ENCODE measurements around the gene PAK6. TPM values are rescaled to one million over a fixed set of nuclear protein-coding genes. Genes with fewer than 3 reads are reported as not detected.
A peak's percentile ranks its signal among the peaks of the same experiment; 100 is the strongest.

The PAK6 gene
- total RNA-seq, 1 donor from 2014 or later, result 0.27 TPM

- Mint-ChIP-seq H3K27ac (no peak overlapping the region), H3K36me3 (ENCODE audit: low read depth) (peaks cover 55% of the 10 kb centered on the region), H3K9me3 (peaks cover 6% of the 10 kb centered on the region), H3K4me3 (ENCODE audit: low read depth) (no peak overlapping the region), H3K27me3 (ENCODE audit: low read depth) (no peaks in the 10 kb centered on the region), H3K4me1 (ENCODE audit: low read depth) (no peaks in the 10 kb centered on the region)
- no peak for DNase-seq (ENCODE audit: low spot score)
- intact Hi-C loops (cut with micrococcal nuclease), result no loop called here
Observed at GRCh38 chr15:40297356-40297755, 58.5 kb downstream of the PAK6 start.

DNA sequence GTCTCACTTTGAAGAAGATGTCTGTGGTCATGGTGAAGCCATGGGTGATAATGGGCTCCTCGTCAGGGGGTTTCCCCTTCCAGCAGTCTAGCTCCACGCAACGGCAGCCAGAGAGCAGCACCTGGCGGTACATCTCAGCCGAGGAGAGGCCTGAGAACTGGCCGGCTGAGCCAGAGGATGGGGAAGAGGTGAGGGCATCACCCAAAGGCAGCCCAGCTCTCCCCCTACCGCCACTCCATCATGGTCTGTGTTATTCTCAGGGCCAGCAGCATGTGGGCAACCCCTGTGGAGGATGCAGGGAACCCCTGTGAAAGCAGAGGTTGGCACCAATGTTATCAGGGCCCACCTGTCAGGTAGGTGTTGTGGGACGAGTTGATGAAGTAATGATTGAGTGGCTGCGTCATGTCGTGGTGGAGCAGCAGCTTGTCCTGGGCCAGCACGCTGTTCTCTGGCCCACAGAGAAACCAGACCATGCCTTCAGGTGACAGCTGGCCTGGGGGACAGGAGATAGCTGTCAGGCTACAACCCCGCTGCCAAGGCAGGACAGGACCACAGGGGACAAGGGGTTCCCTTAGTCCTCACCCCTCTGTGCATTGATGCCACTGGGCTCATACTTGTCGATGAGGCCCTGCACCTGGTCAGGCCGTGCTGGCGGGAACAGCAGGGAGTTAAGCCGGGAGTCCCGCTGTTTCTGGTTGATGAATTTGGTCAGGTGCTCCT lies 59.5 kb downstream of the PAK6 start:
- Mint-ChIP-seq H3K4me1 (ENCODE audit: low read depth) (no peaks in the 10 kb centered on the region), H3K36me3 (ENCODE audit: low read depth) (peaks cover 61% of the 10 kb centered on the region), H3K27me3 (ENCODE audit: low read depth) (no peaks in the 10 kb centered on the region), H3K9me3 (peaks cover 6% of the 10 kb centered on the region), H3K4me3 (ENCODE audit: low read depth) (no peak overlapping the region), H3K27ac (no peak overlapping the region)
- intact Hi-C loops (cut with micrococcal nuclease), result no loop called here
- no peak for DNase-seq (ENCODE audit: low spot score)

DNA sequence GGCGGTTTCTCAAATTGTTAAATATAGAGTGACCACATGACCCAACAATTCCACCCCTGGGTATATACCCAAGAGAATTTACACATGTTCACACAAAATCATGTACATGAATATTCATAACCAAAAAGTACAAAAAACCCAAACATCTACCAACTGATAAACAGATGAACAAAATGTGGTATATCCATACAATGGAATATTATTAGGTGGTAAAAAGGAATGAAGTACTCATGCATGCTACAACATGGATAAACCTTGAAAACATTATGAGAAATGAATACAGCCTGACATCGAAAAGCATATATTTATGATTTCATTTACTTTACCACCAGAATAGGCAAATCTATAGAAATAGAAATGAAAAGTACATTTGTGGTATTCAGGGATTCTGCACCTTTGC lies 61.5 kb downstream of the PAK6 start:
- DNase-seq (ENCODE audit: low spot score), result no peak
- peaks cover 8% of the 10 kb centered on the region for H3K4me1 Mint-ChIP-seq (ENCODE audit: low read depth)
- no peak overlapping the region for H3K27ac Mint-ChIP-seq
- peaks cover 6% of the 10 kb centered on the region for H3K9me3 Mint-ChIP-seq
- H3K4me3 Mint-ChIP-seq (ENCODE audit: low read depth), result no peak overlapping the region
- no peaks in the 10 kb centered on the region for H3K27me3 Mint-ChIP-seq (ENCODE audit: low read depth)
- H3K36me3 Mint-ChIP-seq (ENCODE audit: low read depth), result peaks cover 59% of the 10 kb centered on the region
- intact Hi-C loops (cut with micrococcal nuclease), result loop anchor here (10.0 kb wide), 1 partner anchor 676 kb away; no protein-coding TSS in a partner anchor

- Mint-ChIP-seq H3K4me3 (ENCODE audit: low read depth) (no peak overlapping the region), H3K9me3 (peaks cover 6% of the 10 kb centered on the region), H3K36me3 (ENCODE audit: low read depth) (peaks cover 56% of the 10 kb centered on the region), H3K27ac (no peak overlapping the region), H3K4me1 (ENCODE audit: low read depth) (peaks cover 9% of the 10 kb centered on the region), H3K27me3 (ENCODE audit: low read depth) (no peaks in the 10 kb centered on the region)
- no peak for DNase-seq (ENCODE audit: low spot score)
- intact Hi-C loops (cut with micrococcal nuclease), result loop anchor here (10.0 kb wide), 1 partner anchor 676 kb away; no protein-coding TSS in a partner anchor
Observed at GRCh38 chr15:40300771-40301170, 61.9 kb downstream of the PAK6 start.

DNA sequence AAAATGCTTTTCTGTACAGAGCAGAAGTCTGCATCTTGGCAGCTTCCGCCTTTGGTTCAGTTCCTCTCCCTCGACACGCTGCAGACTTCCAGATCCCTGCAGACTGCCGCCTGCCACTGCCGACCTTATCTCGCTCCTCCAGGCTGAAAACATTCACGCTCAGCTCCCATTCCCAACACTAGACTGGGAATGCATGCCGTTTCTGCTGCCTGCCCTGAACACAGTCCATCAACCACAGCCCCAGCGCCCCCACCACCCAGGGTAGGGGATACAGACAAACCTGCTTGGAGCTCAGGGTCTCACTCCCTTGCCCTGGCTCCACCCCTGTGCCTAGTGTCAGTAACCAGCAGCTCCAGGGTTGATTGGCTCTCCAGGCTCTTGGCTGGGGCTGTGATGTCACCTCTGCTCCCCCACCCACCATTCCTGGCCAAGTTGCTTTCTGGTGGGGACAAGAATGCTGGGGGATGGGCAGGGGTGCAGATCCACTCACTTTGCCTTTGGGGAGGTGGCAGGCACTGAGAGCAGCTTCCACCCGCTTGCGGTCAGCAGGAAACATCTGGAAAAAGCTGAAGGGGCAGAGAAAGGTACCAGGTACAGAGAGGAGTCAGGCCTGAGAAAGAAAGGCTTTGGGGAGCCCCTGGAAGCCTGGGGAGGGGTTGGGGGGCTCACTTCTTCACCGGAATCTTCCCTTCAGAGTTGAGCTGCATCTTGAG lies 62.8 kb downstream of the PAK6 start:
- H3K9me3 Mint-ChIP-seq, result peaks cover 6% of the 10 kb centered on the region
- H3K4me3 Mint-ChIP-seq (ENCODE audit: low read depth), result no peak overlapping the region
- H3K27ac Mint-ChIP-seq, result no peak overlapping the region
- H3K27me3 Mint-ChIP-seq (ENCODE audit: low read depth), result no peaks in the 10 kb centered on the region
- no peak for DNase-seq (ENCODE audit: low spot score)
- peaks cover 56% of the 10 kb centered on the region for H3K36me3 Mint-ChIP-seq (ENCODE audit: low read depth)
- intact Hi-C loops (cut with micrococcal nuclease), result loop anchor here (10.0 kb wide), 1 partner anchor 677 kb away; no protein-coding TSS in a partner anchor
- peaks cover 16% of the 10 kb centered on the region for H3K4me1 Mint-ChIP-seq (ENCODE audit: low read depth)

DNA sequence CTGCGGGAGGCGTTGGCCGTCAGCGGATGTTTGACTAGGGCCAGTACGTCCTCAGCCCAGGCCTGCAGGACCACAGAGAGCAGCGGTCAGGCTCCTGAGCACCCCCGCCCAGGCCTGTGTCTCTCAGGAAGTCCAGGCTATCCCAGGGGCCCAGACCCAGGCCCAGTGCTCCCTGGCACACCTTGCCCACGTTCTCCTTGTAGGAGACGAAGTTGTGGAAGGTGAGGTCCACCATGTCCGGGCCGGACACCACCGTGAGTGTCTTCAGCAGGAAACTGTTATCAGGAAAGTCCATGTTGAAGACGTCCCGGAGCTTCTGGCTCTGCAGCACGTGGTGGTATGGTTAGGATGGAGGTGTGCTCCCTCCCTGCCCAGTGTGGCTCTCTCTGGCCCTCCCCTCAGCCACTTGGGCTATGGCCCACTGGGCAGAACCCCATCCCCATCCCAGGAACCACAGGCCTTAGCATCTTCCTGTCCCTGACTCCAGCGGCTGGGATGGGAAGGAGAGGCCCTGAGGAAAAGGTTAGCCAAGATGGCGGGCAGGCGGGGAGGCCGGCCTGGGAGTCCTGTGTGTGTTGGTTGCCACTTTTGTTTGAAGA lies 63.5 kb downstream of the PAK6 start:
- H3K4me1 Mint-ChIP-seq (ENCODE audit: low read depth), result peaks cover 17% of the 10 kb centered on the region
- intact Hi-C loops (cut with micrococcal nuclease), result loop anchor here (10.0 kb wide), 1 partner anchor 678 kb away; no protein-coding TSS in a partner anchor

GRCh38 chr15:40302981-40303380 lies 64.1 kb downstream of the PAK6 start:
- Mint-ChIP-seq H3K27ac (no peak overlapping the region), H3K27me3 (ENCODE audit: low read depth) (no peaks in the 10 kb centered on the region), H3K4me3 (ENCODE audit: low read depth) (no peak overlapping the region), H3K9me3 (peaks cover 6% of the 10 kb centered on the region), H3K36me3 (ENCODE audit: low read depth) (peaks cover 51% of the 10 kb centered on the region), H3K4me1 (ENCODE audit: low read depth) (peaks cover 18% of the 10 kb centered on the region)
- intact Hi-C loops (cut with micrococcal nuclease), result loop anchor here (10.0 kb wide), 1 partner anchor 678 kb away; no protein-coding TSS in a partner anchor
- DNase-seq (ENCODE audit: low spot score), result no peak

More for the DNA sequence above, 63.5 kb downstream of the PAK6 start:
- DNase-seq (ENCODE audit: low spot score), result no peak
- peaks cover 56% of the 10 kb centered on the region for H3K36me3 Mint-ChIP-seq (ENCODE audit: low read depth)
- H3K27ac Mint-ChIP-seq, result no peak overlapping the region
- H3K9me3 Mint-ChIP-seq, result peaks cover 6% of the 10 kb centered on the region
- H3K4me3 Mint-ChIP-seq (ENCODE audit: low read depth), result no peak overlapping the region
- no peaks in the 10 kb centered on the region for H3K27me3 Mint-ChIP-seq (ENCODE audit: low read depth)

- Mint-ChIP-seq H3K27me3 (ENCODE audit: low read depth) (no peaks in the 10 kb centered on the region), H3K9me3 (peaks cover 6% of the 10 kb centered on the region), H3K27ac (peak overlapping the region; percentile 38), H3K36me3 (ENCODE audit: low read depth) (peaks cover 45% of the 10 kb centered on the region), H3K4me1 (ENCODE audit: low read depth) (peaks cover 18% of the 10 kb centered on the region), H3K4me3 (ENCODE audit: low read depth) (no peak overlapping the region)
- intact Hi-C loops (cut with micrococcal nuclease), result loop anchor here (10.0 kb wide), 1 partner anchor 679 kb away; no protein-coding TSS in a partner anchor
- no peak for DNase-seq (ENCODE audit: low spot score)
Observed at GRCh38 chr15:40303576-40303975, 64.7 kb downstream of the PAK6 start.

GRCh38 chr15:40305281-40305680 lies 66.4 kb downstream of the PAK6 start:
- DNase-seq (ENCODE audit: low spot score), result no peak
- intact Hi-C loops (cut with micrococcal nuclease), result loop anchor here (10.0 kb wide), 1 partner anchor 680 kb away; no protein-coding TSS in a partner anchor
- no peak overlapping the region for H3K27ac Mint-ChIP-seq
- H3K27me3 Mint-ChIP-seq (ENCODE audit: low read depth), result no peaks in the 10 kb centered on the region
- H3K9me3 Mint-ChIP-seq, result peaks cover 3% of the 10 kb centered on the region
- H3K4me3 Mint-ChIP-seq (ENCODE audit: low read depth), result no peak overlapping the region
- peaks cover 30% of the 10 kb centered on the region for H3K36me3 Mint-ChIP-seq (ENCODE audit: low read depth)
- H3K4me1 Mint-ChIP-seq (ENCODE audit: low read depth), result peaks cover 28% of the 10 kb centered on the region

DNA sequence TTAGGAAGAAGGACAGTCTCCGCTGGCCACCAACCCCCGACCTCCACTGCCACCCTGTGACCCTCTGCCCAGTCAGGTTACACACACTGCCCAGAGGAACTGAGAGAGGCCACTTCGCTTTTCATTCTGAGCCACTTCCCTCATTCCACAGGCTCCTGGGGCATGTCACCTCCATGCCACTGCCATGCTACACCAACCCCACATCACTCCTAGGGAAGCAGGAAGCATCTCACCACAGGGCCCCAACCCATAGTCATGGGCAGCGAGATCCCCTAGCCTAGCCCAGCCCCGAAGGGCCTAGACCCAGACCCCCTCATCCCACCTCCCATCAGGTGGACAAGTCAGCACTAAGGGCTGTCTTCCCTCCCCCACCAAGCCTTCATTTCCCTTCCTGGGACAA lies 67.5 kb downstream of the PAK6 start:
- intact Hi-C loops (cut with micrococcal nuclease), result loop anchor here (10.0 kb wide), 1 partner anchor 682 kb away; no protein-coding TSS in a partner anchor

GRCh38 chr15:40306908-40307307 lies 68.0 kb downstream of the PAK6 start:
- DNase-seq (ENCODE audit: low spot score), result no peak
- Mint-ChIP-seq H3K27ac (peak overlapping the region; percentile 97), H3K27me3 (ENCODE audit: low read depth) (peaks cover 5% of the 10 kb centered on the region), H3K9me3 (no peaks in the 10 kb centered on the region), H3K4me1 (ENCODE audit: low read depth) (peaks cover 28% of the 10 kb centered on the region), H3K36me3 (ENCODE audit: low read depth) (peaks cover 16% of the 10 kb centered on the region), H3K4me3 (ENCODE audit: low read depth) (peak overlapping the region; percentile 90)
- intact Hi-C loops (cut with micrococcal nuclease), result loop anchor here (1.0 to 10.0 kb wide), 2 partner anchors 14 to 682 kb away; no protein-coding TSS in a partner anchor

More for the DNA sequence above, 67.5 kb downstream of the PAK6 start:
- Mint-ChIP-seq H3K27me3 (ENCODE audit: low read depth) (peaks cover 2% of the 10 kb centered on the region), H3K4me1 (ENCODE audit: low read depth) (peaks cover 28% of the 10 kb centered on the region), H3K36me3 (ENCODE audit: low read depth) (peaks cover 21% of the 10 kb centered on the region), H3K4me3 (ENCODE audit: low read depth) (peak overlapping the region; percentile 90), H3K27ac (peak overlapping the region; percentile 97), H3K9me3 (no peaks in the 10 kb centered on the region)
- no peak for DNase-seq (ENCODE audit: low spot score)

- intact Hi-C loops (cut with micrococcal nuclease), result loop anchor here (1.0 to 10.0 kb wide), 2 partner anchors 14 to 683 kb away; no protein-coding TSS in a partner anchor
- peaks cover 10% of the 10 kb centered on the region for H3K27me3 Mint-ChIP-seq (ENCODE audit: low read depth)
- H3K36me3 Mint-ChIP-seq (ENCODE audit: low read depth), result peaks cover 11% of the 10 kb centered on the region
- H3K27ac Mint-ChIP-seq, result peak within 1 kb of the TSS; percentile 97
- no peaks in the 10 kb centered on the region for H3K9me3 Mint-ChIP-seq
- H3K4me1 Mint-ChIP-seq (ENCODE audit: low read depth), result peaks cover 28% of the 10 kb centered on the region
- DNase-seq (ENCODE audit: low spot score), result peak; percentile 68
- H3K4me3 Mint-ChIP-seq (ENCODE audit: low read depth), result peak within 1 kb of the TSS; percentile 90
Observed at GRCh38 chr15:40307421-40308211, 68.8 kb downstream of the PAK6 start, which contains the start of gene PLCB2. Gene PLCB2 (minus strand): TSS chr15:40307935. CDS start chr15:40307672, 263 bp downstream.
